IMR-90 (cell line): ENCODE measurements around the gene CHCT1. TPM values are rescaled to one million over a fixed set of nuclear protein-coding genes. Genes with fewer than 3 reads are reported as not detected.

Source experiments
- ATAC-seq: fragments of 200-7000 bp; cut with Tn5 transposase; 2 replicates; pipeline ENCODE4 v1.9.1; 2020; ENCODE audit warnings: low read depth, mild to moderate bottlenecking, moderate library complexity
- BruUV-seq: library from RNA; stranded (reverse); fragments of 400-500 nt; replicated peaks from 2 replicates; lab custom pipeline; 2021; lab: Mats Ljungman, UMichigan
- CTCF ChIA-PET: fragments of 300-600 bp; formaldehyde crosslinking; extraction: SDS; loops from one replicate; lab custom pipeline; 2021; ENCODE audit warnings: antibody characterized with exemption; lab: Yijun Ruan, JAX
- POLR2A ChIA-PET: fragments of 300-600 bp; sonication (Branson Sonifier 250); formaldehyde crosslinking; loops from one replicate; lab custom pipeline; 2022; ENCODE audit warnings: antibody characterized with exemption; ENCODE audit not compliant: unreplicated experiment; lab: Charles Lee
- DNase-seq: peaks from one replicate; pipeline ENCODE4 v3.0.0; 2013
- H2AFZ ChIP-seq: replicated peaks from 2 replicates; pipeline ENCODE3; 2013; ENCODE audit warnings: low read length, mild to moderate bottlenecking; ENCODE audit not compliant: poor library complexity
- H2AK5ac ChIP-seq: 2 replicates; pipeline ENCODE4 v1.6.1; 2013; ENCODE audit warnings: low read depth, low read length, inconsistent platforms
- H2AK9ac ChIP-seq: replicated peaks from 2 replicates; pipeline ENCODE3; 2013; ENCODE audit warnings: mild to moderate bottlenecking, low read depth, low read length, moderate library complexity; ENCODE audit not compliant: poor library complexity
- H2BK120ac ChIP-seq: 2 replicates; pipeline ENCODE4 v1.6.1; 2013; ENCODE audit warnings: low read depth, low read length, inconsistent platforms
- H2BK15ac ChIP-seq: 3 replicates; pipeline ENCODE4 v1.6.1; 2013; ENCODE audit warnings: low read depth, low read length, inconsistent platforms
- H2BK20ac ChIP-seq: 2 replicates; pipeline ENCODE4 v1.6.1; 2013; ENCODE audit warnings: low read depth, mild to moderate bottlenecking, inconsistent platforms, low read length, moderate library complexity
- H2BK5ac ChIP-seq: 2 replicates; pipeline ENCODE4 v1.6.1; 2013; ENCODE audit warnings: mild to moderate bottlenecking, low read depth, low read length, inconsistent platforms; ENCODE audit not compliant: poor library complexity, severe bottlenecking
- H3K14ac ChIP-seq: replicated peaks from 2 replicates; pipeline ENCODE4 v1.6.1; 2013; ENCODE audit warnings: low read depth, low read length, inconsistent platforms
- H3K18ac ChIP-seq: 2 replicates; pipeline ENCODE4 v1.6.1; 2013; ENCODE audit warnings: low read depth, low read length, control low read depth
- H3K23ac ChIP-seq: 2 replicates; pipeline ENCODE4 v1.6.1; 2013; ENCODE audit warnings: low read depth, low read length, inconsistent platforms
- H3K27ac ChIP-seq: 2 replicates; pipeline ENCODE4 v1.5.1; 2013; ENCODE audit warnings: mild to moderate bottlenecking, control low read depth, low read length; ENCODE audit not compliant: insufficient read depth
- H3K27me3 ChIP-seq: 2 replicates; pipeline ENCODE4 v1.6.1; 2013; ENCODE audit warnings: low read length; ENCODE audit not compliant: control insufficient read depth, insufficient read depth
- H3K36me3 ChIP-seq: 2 replicates; pipeline ENCODE4 v1.6.1; 2013; ENCODE audit warnings: low read length, mixed read lengths; ENCODE audit not compliant: control insufficient read depth, insufficient read depth
- H3K4ac ChIP-seq: 2 replicates; pipeline ENCODE4 v1.6.1; 2013; ENCODE audit warnings: low read depth, low read length, inconsistent platforms
- H3K4me1 ChIP-seq: 2 replicates; pipeline ENCODE4 v1.6.1; 2013; ENCODE audit warnings: low read length, mixed read lengths; ENCODE audit not compliant: control insufficient read depth, insufficient read depth
- H3K4me2 ChIP-seq: 2 replicates; pipeline ENCODE4 v1.6.1; 2013; ENCODE audit warnings: low read depth, mild to moderate bottlenecking, control low read depth, low read length, moderate library complexity
- H3K4me3 ChIP-seq: 2 replicates; pipeline ENCODE4 v1.5.1; 2013; ENCODE audit warnings: low read depth, mild to moderate bottlenecking, control low read depth, low read length, moderate library complexity; ENCODE audit not compliant: insufficient read depth
- H3K56ac ChIP-seq: 2 replicates; pipeline ENCODE4 v1.6.1; 2013; ENCODE audit warnings: low read length, inconsistent platforms; ENCODE audit not compliant: insufficient read depth; ENCODE audit errors: extremely low read depth
- H3K79me1 ChIP-seq, 2 experiments: 2 replicates each; pipeline ENCODE4 v1.6.1; 2013; ENCODE audit warnings: low read length in 2 of 2, inconsistent platforms in 1 of 2, low read depth in 1 of 2
- H3K9ac ChIP-seq: 2 replicates; pipeline ENCODE4 v1.6.1; 2013; ENCODE audit warnings: low read depth, low read length, control low read depth
- H3K9me1 ChIP-seq: 2 replicates; pipeline ENCODE4 v1.6.1; 2013; ENCODE audit warnings: low read length, inconsistent platforms; ENCODE audit not compliant: insufficient read depth
- H3K9me3 ChIP-seq: 2 replicates; pipeline ENCODE4 v1.6.1; 2013; ENCODE audit warnings: low read length; ENCODE audit not compliant: control insufficient read depth, insufficient read depth
- H4K20me1 ChIP-seq: 2 replicates; pipeline ENCODE4 v1.6.1; 2013; ENCODE audit warnings: low read length, inconsistent platforms; ENCODE audit not compliant: insufficient read depth
- H4K5ac ChIP-seq: 2 replicates; pipeline ENCODE4 v1.6.1; 2013; ENCODE audit warnings: mild to moderate bottlenecking, low read depth, low read length, control low read depth
- H4K8ac ChIP-seq, 2 experiments: 2 replicates each; pipeline ENCODE4 v1.6.1; 2013; ENCODE audit warnings: low read depth in 2 of 2, low read length in 2 of 2, control low read depth in 1 of 2, inconsistent platforms in 1 of 2
- H4K91ac ChIP-seq: 2 replicates; pipeline ENCODE4 v1.6.1; 2013; ENCODE audit warnings: low read depth, low read length, inconsistent platforms; ENCODE audit not compliant: insufficient read depth
- CHD1 ChIP-seq: IDR thresholded peaks from 2 replicates; pipeline ENCODE4 v1.6.1; 2012; ENCODE audit warnings: low read depth, low read length, improper control_type of control experiment
- ELK1 ChIP-seq: fragments of 150-350 bp; IDR thresholded peaks from 2 replicates; pipeline ENCODE4 v1.6.1; 2016; ENCODE audit warnings: low read depth, mild to moderate bottlenecking, low read length, moderate library complexity, borderline replicate concordance
- FOS ChIP-seq: fragments of 150-350 bp; IDR thresholded peaks from 2 replicates; pipeline ENCODE4 v1.6.1; 2016; ENCODE audit warnings: low read depth, low read length
- MAZ ChIP-seq: IDR thresholded peaks from 2 replicates; pipeline ENCODE4 v1.6.1; 2012; ENCODE audit warnings: low read depth, mild to moderate bottlenecking, low read length, improper control_type of control experiment, moderate library complexity, borderline replicate concordance
- NFE2L2 ChIP-seq: fragments of 150-350 bp; IDR thresholded peaks from 2 replicates; pipeline ENCODE4 v1.6.1; 2016; ENCODE audit warnings: low read depth, mild to moderate bottlenecking, low read length
- POLR2A ChIP-seq: IDR thresholded peaks from 2 replicates; pipeline ENCODE4 v1.6.1; 2012; ENCODE audit warnings: mild to moderate bottlenecking, low read depth, low read length
- RFX5 ChIP-seq: IDR thresholded peaks from 2 replicates; pipeline ENCODE4 v1.8.0; 2012; ENCODE audit warnings: low read depth, mild to moderate bottlenecking, low read length, moderate library complexity
- USF2 ChIP-seq: fragments of 150-350 bp; IDR thresholded peaks from 2 replicates; pipeline ENCODE4 v1.6.1; 2017; ENCODE audit warnings: mild to moderate bottlenecking, antibody characterized with exemption, low read length, low read depth
- WGBS, 2 experiments: methylation state at CpG; one replicate each; pipeline versions ENCODE4 v1.1.5 to v1.1.7; 2013; ENCODE audit warnings: missing lambda C conversion rate in 2 of 2; ENCODE audit not compliant: insufficient read length in 1 of 2; ENCODE audit errors: extremely low coverage in 2 of 2; 5-methylcytosine and 5-hydroxymethylcytosine counted together
- dilution Hi-C: fragments of 300-500 bp; cut with HindIII; formaldehyde crosslinking; loops from one replicate; pipeline ENCODE4 v1.14.3; 2018; ENCODE audit warnings: low sequenced_read_pairs; ENCODE audit not compliant: unreplicated experiment
- in situ Hi-C: fragments of 300-500 bp; cut with MboI; formaldehyde crosslinking; loops from 3 replicates; pipeline ENCODE4 v1.14.3; 2019; ENCODE audit warnings: low sequenced_read_pairs, inconsistent platforms, mixed read lengths
- intact Hi-C: fragments of 100-400 bp; cut with micrococcal nuclease; formaldehyde crosslinking; loops from 2 replicates; pipeline ENCODE4 v1.10.0; 2022
- polyA plus RNA-seq, 3 experiments: library from polyadenylated mRNA; depleted of rRNA; stranded (reverse); fragments of >200 nt; gene quantifications; 2 replicates each; pipeline ENCODE4 v1.2.3, GENCODE V29; 2012; ENCODE audit warnings: low replicate concordance in 1 of 3
- total RNA-seq: library from RNA; depleted of rRNA; stranded (reverse); fragments of >200 nt; gene quantifications from 2 replicates; pipeline ENCODE4 v1.2.3, GENCODE V29; 2012

The CHCT1 gene
- total and polyA plus RNA-seq, 2 of the 4 experiments (the other 2 are of a cell fraction): not detected

DNA sequence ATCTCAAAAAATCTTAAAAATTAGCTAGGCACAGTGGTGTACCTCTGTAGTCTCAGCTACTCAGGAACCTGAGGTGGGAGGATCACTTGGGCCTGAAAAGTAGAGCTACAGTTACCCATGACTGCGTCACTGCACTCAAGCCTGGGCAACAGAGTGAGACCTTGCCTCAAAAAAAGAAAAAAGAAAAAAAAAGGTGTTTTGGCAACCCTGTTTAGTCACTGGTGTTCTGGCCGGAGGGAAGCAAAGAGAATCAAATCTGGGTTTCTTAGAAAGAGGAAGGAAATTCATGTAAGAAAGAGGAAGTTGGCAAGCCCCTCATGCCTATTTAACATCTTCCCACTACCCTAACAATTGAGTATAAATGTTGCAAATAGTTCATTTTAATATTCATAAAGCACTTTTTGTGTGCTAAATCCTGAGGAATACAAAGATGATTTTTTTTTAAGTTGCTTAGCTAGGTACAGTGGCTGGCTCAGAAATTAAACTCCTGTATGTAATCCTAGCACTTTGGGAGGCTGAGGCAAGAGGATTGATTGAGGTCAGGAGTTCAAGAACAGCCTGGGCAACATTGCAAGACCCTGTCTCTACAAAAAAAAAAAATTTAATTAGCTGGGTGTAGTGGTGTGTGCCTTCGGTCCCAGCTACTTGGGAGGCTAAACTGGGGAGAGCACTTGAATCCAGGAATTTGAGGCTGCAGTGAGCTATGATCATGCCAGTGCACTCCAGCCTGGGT is 23.9 kb upstream of the CHCT1 start:
- CTCF ChIA-PET: interaction anchor here (0.6 kb wide), 1 partner anchor 332 kb away, joined by 3 read pairs; no protein-coding TSS in a partner anchor
- dilution Hi-C loops: no loop called here

More for the DNA sequence above, 23.9 kb upstream of the CHCT1 start:
- Histone ChIP-seq H3K27me3 (no peaks in the 10 kb centered on the region), H3K4ac (no peak overlapping the region), H2BK120ac (no peak overlapping the region), H3K4me1 (no peaks in the 10 kb centered on the region), H3K23ac (no peak overlapping the region), H3K4me2 (no peak overlapping the region), H2AK9ac (no peak overlapping the region), H3K9ac (no peak overlapping the region), H4K91ac (no peak overlapping the region), H3K79me1 (no peaks in the 10 kb centered on the region), H2BK5ac (no peak overlapping the region), H4K20me1 (no peaks in the 10 kb centered on the region), H2BK15ac (no peak overlapping the region), H3K56ac (no peak overlapping the region), H3K36me3 (no peaks in the 10 kb centered on the region), H3K9me3 (no peaks in the 10 kb centered on the region), H2AFZ (no peak overlapping the region), H4K8ac (no peak overlapping the region), H3K14ac (no peak overlapping the region), H2BK20ac (no peak overlapping the region), H2AK5ac (no peak overlapping the region), H3K27ac (no peak overlapping the region), H3K9me1 (no peaks in the 10 kb centered on the region), H3K4me3 (no peak overlapping the region), H4K5ac (no peak overlapping the region), H3K18ac (no peak overlapping the region)
- in situ Hi-C loops (no loop called here), intact Hi-C loops (no loop called here)
- TF ChIP-seq POLR2A (no peak), ELK1 (no peak), USF2 (no peak), RFX5 (no peak), CHD1 (no peak), MAZ (no peak), FOS (no peak), NFE2L2 (no peak)
- no peak for DNase-seq
- BruUV-seq: no TSS peak
- whole genome bisulfite sequencing, 2 experiments: no CpG with 5 or more reads among the region's 3 CpGs
- POLR2A ChIA-PET: no interaction called here
- ATAC-seq: no peak
